PC-9 (cell line): ENCODE data around the gene ERVV-1. TPM values are rescaled to one million over a fixed set of nuclear protein-coding genes. Genes with fewer than 3 reads are reported as not detected.

ENCODE experiments used
- BruUV-seq: library from RNA; stranded (reverse); fragments of 400-500 nt; replicated peaks from 2 replicates; lab custom pipeline; 2021; lab: Mats Ljungman, UMichigan
- CTCF ChIA-PET: fragments of 300-600 bp; sonication (Branson Sonifier 250); formaldehyde crosslinking; loops from one replicate; lab custom pipeline; 2022; ENCODE audit warnings: antibody characterized with exemption; lab: Charles Lee
- POLR2A ChIA-PET: fragments of 300-600 bp; sonication (Branson Sonifier 250); formaldehyde crosslinking; loops from one replicate; lab custom pipeline; 2022; ENCODE audit warnings: antibody characterized with exemption; ENCODE audit not compliant: unreplicated experiment; lab: Charles Lee
- DNase-seq, 2 experiments: peaks; one replicate each; pipeline versions ENCODE4 v3.0.0 to v3.0.0-alpha.2; 2015 to 2022; ENCODE audit warnings: mixed read lengths in 1 of 2
- H2AFZ ChIP-seq: fragments of 200-600 bp; sonication (generic); 2 replicates; pipeline ENCODE4 v1.8.1; 2017; ENCODE audit warnings: antibody characterized with exemption
- H3F3A ChIP-seq: fragments of 200-600 bp; sonication (generic); 2 replicates; pipeline ENCODE4 v1.8.1; 2017; ENCODE audit warnings: antibody characterized with exemption, mild to moderate bottlenecking, low read depth; ENCODE audit not compliant: insufficient read depth
- H3K27ac ChIP-seq: fragments of 200-600 bp; sonication (generic); 2 replicates; pipeline ENCODE4 v1.6.1; 2016; ENCODE audit warnings: mixed run types
- H3K27me3 ChIP-seq: fragments of 200-600 bp; sonication (generic); 2 replicates; pipeline ENCODE4 v1.6.1; 2016; ENCODE audit warnings: low read depth, mixed run types; ENCODE audit not compliant: insufficient read depth
- H3K36me3 ChIP-seq: fragments of 200-600 bp; sonication (generic); 2 replicates; pipeline ENCODE4 v1.6.1; 2016; ENCODE audit warnings: low read depth, mixed run types
- H3K4me1 ChIP-seq: fragments of 200-600 bp; sonication (generic); replicated peaks from 2 replicates; pipeline ENCODE4 v1.6.1; 2016; ENCODE audit warnings: mixed run types; ENCODE audit not compliant: insufficient read depth
- H3K4me2 ChIP-seq: fragments of 200-600 bp; sonication (generic); 2 replicates; pipeline ENCODE4 v1.6.1; 2017; ENCODE audit warnings: mixed run types
- H3K4me3 ChIP-seq: fragments of 200-600 bp; sonication (generic); 2 replicates; pipeline ENCODE4 v1.6.1; 2016; ENCODE audit warnings: mixed run types
- H3K79me2 ChIP-seq: fragments of 200-600 bp; sonication (generic); 2 replicates; pipeline ENCODE4 v1.6.1; 2017; ENCODE audit warnings: low read depth, mixed run types
- H3K9me2 ChIP-seq: fragments of 200-600 bp; sonication (generic); 2 replicates; pipeline ENCODE4 v1.8.1; 2017; ENCODE audit warnings: mild to moderate bottlenecking; ENCODE audit not compliant: insufficient read depth
- H3K9me3 ChIP-seq: fragments of 200-600 bp; sonication (generic); 2 replicates; pipeline ENCODE4 v1.8.1; 2016; ENCODE audit warnings: low read depth; ENCODE audit not compliant: insufficient read depth
- H4K20me1 ChIP-seq: fragments of 200-600 bp; sonication (generic); 2 replicates; pipeline ENCODE4 v1.8.1; 2017; ENCODE audit not compliant: insufficient read depth
- CTCF ChIP-seq: fragments of 200-600 bp; sonication (generic); conservative IDR thresholded peaks from 2 replicates; pipeline ENCODE4 v1.6.1; 2017; ENCODE audit warnings: mixed run types, antibody characterized with exemption, mild to moderate bottlenecking, moderate library complexity
- EZH2 ChIP-seq: fragments of 200-600 bp; sonication (generic); IDR thresholded peaks from 2 replicates; pipeline ENCODE4 v1.8.0; 2017; ENCODE audit warnings: antibody characterized with exemption, low read depth
- intact Hi-C: fragments of 100-400 bp; cut with micrococcal nuclease; formaldehyde crosslinking; loops from one replicate; pipeline ENCODE4 v1.10.0; 2022; ENCODE audit not compliant: unreplicated experiment
- total RNA-seq: library from RNA; stranded (reverse); gene quantifications from 2 replicates; pipeline ENCODE4 v1.2.3, GENCODE V29; 2021

The ERVV-1 gene
- total RNA-seq, 1 experiment from 2014 or later: not detected

- Histone ChIP-seq H3K9me3 (peaks cover under 1% of the 10 kb centered on the region; the same call in 1 of the 2 replicates), H3K4me1 (no peaks in the 10 kb centered on the region; the same call in 1 of the 2 replicates), H3K36me3 (no peaks in the 10 kb centered on the region), H3K27me3 (no peaks in the 10 kb centered on the region), H3K9me2 (no peaks in the 10 kb centered on the region), H3K4me2 (no peak overlapping the region), H3K4me3 (no peak overlapping the region), H2AFZ (no peak overlapping the region), H4K20me1 (no peaks in the 10 kb centered on the region), H3K27ac (no peak overlapping the region), H3F3A (no peaks in the 10 kb centered on the region), H3K79me2 (0 out of 2 replicates have a peak, but pooled peaks cover 14% of the 10 kb centered on the region)
- CTCF ChIA-PET: no interaction called here
- no TSS peak for BruUV-seq
- no peak for DNase-seq
- POLR2A ChIA-PET: interaction anchor here (0.5 kb wide), 1 partner anchor 36 kb away, joined by 5 read pairs; no protein-coding TSS in a partner anchor
- intact Hi-C loops: no loop called here
- TF ChIP-seq CTCF (no peak), EZH2 (no peak)
Observed at GRCh38 chr19:53034054-53034453, 20.3 kb downstream of the ERVV-1 start.

GRCh38 chr19:53034948-53035675 lies 21.4 kb downstream of the ERVV-1 start:
- no peak for DNase-seq
- H3K27me3 ChIP-seq: no peaks in the 10 kb centered on the region
- POLR2A ChIA-PET: no interaction called here
- TF ChIP-seq CTCF (no peak), EZH2 (no peak)
- no TSS peak for BruUV-seq
- H3K9me3 ChIP-seq: peaks cover 7% of the 10 kb centered on the region; the same call in 1 of the 2 replicates
- H3K9me2 ChIP-seq: no peaks in the 10 kb centered on the region
- no peak overlapping the region for H3K4me2 ChIP-seq
- H3K4me1 ChIP-seq: no peaks in the 10 kb centered on the region; the same call in 1 of the 2 replicates
- no peaks in the 10 kb centered on the region for H3F3A ChIP-seq
- H3K4me3 ChIP-seq: no peak overlapping the region
- CTCF ChIA-PET: no interaction called here
- no peak overlapping the region for H3K27ac ChIP-seq
- H4K20me1 ChIP-seq: no peaks in the 10 kb centered on the region
- H3K36me3 ChIP-seq: no peaks in the 10 kb centered on the region
- no peak overlapping the region for H2AFZ ChIP-seq
- intact Hi-C loops: no loop called here
- H3K79me2 ChIP-seq: 0 out of 2 replicates have a peak, but pooled peaks cover 14% of the 10 kb centered on the region

GRCh38 chr19:53037101-53038097 lies 23.7 kb downstream of the ERVV-1 start:
- POLR2A ChIA-PET: no interaction called here
- Histone ChIP-seq H3K27me3 (no peaks in the 10 kb centered on the region), H4K20me1 (no peaks in the 10 kb centered on the region), H3F3A (no peaks in the 10 kb centered on the region), H2AFZ (peak overlapping the region; percentile 97), H3K79me2 (0 out of 2 replicates have a peak, but pooled peaks cover 14% of the 10 kb centered on the region), H3K27ac (no peak overlapping the region), H3K36me3 (no peaks in the 10 kb centered on the region), H3K4me1 (no peaks in the 10 kb centered on the region; the same call in 1 of the 2 replicates), H3K9me3 (peaks cover 7% of the 10 kb centered on the region; the same call in 1 of the 2 replicates), H3K4me3 (peak overlapping the region; percentile 97), H3K4me2 (peak overlapping the region; percentile 77), H3K9me2 (no peaks in the 10 kb centered on the region)
- DNase-seq: peak; percentile 51 to 70
- BruUV-seq: TSS peak; percentile 97
- TF ChIP-seq CTCF (no peak), EZH2 (no peak)
- CTCF ChIA-PET: no interaction called here
- intact Hi-C loops: loop anchor here (1.0 kb wide), 1 partner anchor 44 kb away; no protein-coding TSS in a partner anchor
